ENCODE measurements around the gene CLCA1. TPM values are rescaled to one million over a fixed set of nuclear protein-coding genes. Genes with fewer than 3 reads are reported as not detected.
A peak's percentile ranks its signal among the peaks of the same experiment; 100 is the strongest.

The CLCA1 gene
- total and polyA plus RNA-seq, 10 of the 15 experiments (the other 5 are each of a cell fraction or from before 2014, with no cell fraction given), result 0.13 TPM; not detected in 9

GRCh38 chr1:86507935-86508582 lies 39.3 kb downstream of the CLCA1 start:
- no peak overlapping the region for H3K4me3 ChIP-seq
- no peak overlapping the region for H3K4me2 ChIP-seq (ENCODE audit: control insufficient read depth, insufficient read depth)
- no peak overlapping the region for H3K27ac ChIP-seq (ENCODE audit: control insufficient read depth, insufficient read depth)
- H3K36me3 ChIP-seq (ENCODE audit: control insufficient read depth in 2 of 2, insufficient read depth in 2 of 2, low read length in 1 of 2), result no peaks in the 10 kb centered on the region
- no TSS peak for BruUV-seq (replicated peaks)
- intact Hi-C loops (cut with micrococcal nuclease; ENCODE audit: unreplicated experiment) (loop anchor here (10.0 kb wide), 1 partner anchor 577 kb away; no protein-coding TSS in a partner anchor), in situ Hi-C loops (cut with MboI) (loop anchor here (25.0 kb wide), 1 partner anchor 579 kb away; no protein-coding TSS in a partner anchor)
- SMC1A ChIA-PET (ENCODE audit: uncharacterized antibody, unreplicated experiment), result interaction anchor here (0.7 to 2.3 kb wide), 4 partner anchors 10 to 575 kb away, joined by 3 to 7 read pairs (median 3); no protein-coding TSS in a partner anchor
- H3K4me1 ChIP-seq (ENCODE audit: control insufficient read depth, insufficient read depth, low read length), result no peaks in the 10 kb centered on the region
- ATAC-seq, result peak; percentile 76
- H2AFZ ChIP-seq (ENCODE audit: control insufficient read depth, low read depth, low read length), result no peak overlapping the region
- DNase-seq (ENCODE audit: low read depth, low spot score), result no peak
- POLR2A ChIA-PET, result no interaction called here
- H3K27me3 ChIP-seq (replicated peaks in 1 of 2; ENCODE audit: control insufficient read depth in 2 of 2, insufficient read depth in 2 of 2, low read length in 1 of 2), result peaks cover 0 to 2% of the 10 kb centered on the region in 2 experiments; a peak in 3 of 4 replicates
- no peak overlapping the region for H3K9ac ChIP-seq (ENCODE audit: control insufficient read depth, insufficient read depth, low read length)
- peak; percentile 90 for FAIRE-seq
- 19% methylated on average over 13 of the region's 13 CpGs for WGBS (ENCODE audit: insufficient coverage, insufficient replicate concordance, low lambda C conversion rate, missing lambda C conversion rate)
- no peaks in the 10 kb centered on the region for H4K20me1 ChIP-seq (ENCODE audit: control insufficient read depth, insufficient read depth)
- RAD21 ChIA-PET (ENCODE audit: unreplicated experiment), result interaction anchor here (2.1 kb wide), 1 partner anchor 128 kb away, joined by 6 read pairs; no protein-coding TSS in a partner anchor
- H3K9me3 ChIP-seq (replicated peaks; ENCODE audit: control insufficient read depth, insufficient read depth, low read length), result no peaks in the 10 kb centered on the region
- CTCF ChIA-PET, result interaction anchor here (0.6 to 11.1 kb wide), 12 partner anchors 8 to 356 kb away, joined by 3 to 104 read pairs (median 8); no protein-coding TSS in a partner anchor
- no peak for TF ChIP-seq ZNF274 (IDR thresholded peaks at IDR 0.05; ENCODE audit: insufficient read depth, insufficient read length)
- no peak for TF ChIP-seq ZZZ3 (IDR thresholded peaks at IDR 0.05; ENCODE audit: control insufficient read depth, insufficient read length, low read depth)
- TF ChIP-seq RFX5 (IDR thresholded peaks at IDR 0.05; ENCODE audit: low read depth, low read length), result no peak
- peak; percentile 23; the same call in 1 of the 2 replicates for TF ChIP-seq SMC3 (IDR thresholded peaks at IDR 0.05; ENCODE audit: borderline replicate concordance, low read length)
- no peak for TF ChIP-seq SMARCA5 (IDR thresholded peaks at IDR 0.05)
- 0 out of 2 replicates have a peak, but pooled peaks have one; percentile 34 for TF ChIP-seq RAD21 (IDR thresholded peaks at IDR 0.05; ENCODE audit: insufficient read depth, low read depth, low read length)
- peak; percentile 36 to 51 (median 47); a peak in 5 of 6 replicates for TF ChIP-seq CTCF (IDR thresholded peaks at IDR 0.05 in 2 of 3, conservative IDR thresholded peaks at IDR 0.05 in 1 of 3; ENCODE audit: control insufficient read depth in 2 of 3, extremely low read depth in 1 of 3, insufficient read depth in 1 of 3, low read depth in 3 of 3, low read length in 3 of 3)
- TF ChIP-seq RUNX3 (IDR thresholded peaks at IDR 0.05; ENCODE audit: low read length), result 0 out of 2 replicates have a peak, but pooled peaks have one; percentile 15
- no peaks in the 10 kb centered on the region for H3K79me2 ChIP-seq (ENCODE audit: control insufficient read depth, insufficient read depth, low read length)

Measured in GM12878 (cell line).